Uterus (tissue), 4 donors: ENCODE measurements around the gene BEST1. TPM values are rescaled to one million over a fixed set of nuclear protein-coding genes. Genes with fewer than 3 reads are reported as not detected.

Source experiments
- DNase-seq, 2 donors: peaks; one replicate each; pipeline ENCODE4 v3.0.0-alpha.2; 2019 to 2020
- H3K27ac ChIP-seq, 2 donors: fragments of 200-600 bp; sonication (generic); 1 replicate in 1 of 2; 2 replicates in 1 of 2; pipeline ENCODE4 v1.5.1; 2016 to 2018
- H3K27me3 ChIP-seq, 2 donors: fragments of 200-600 bp; sonication (generic); one replicate each; pipeline ENCODE4 v1.5.1; 2018 to 2019; ENCODE audit warnings: control low read depth in 1 of 2
- H3K36me3 ChIP-seq, 2 donors: fragments of 200-600 bp; sonication (generic); one replicate each; pipeline ENCODE4 v1.5.1; 2019; ENCODE audit warnings: control low read depth in 1 of 2
- H3K4me1 ChIP-seq, 2 donors: fragments of 200-600 bp; sonication (generic); one replicate each; pipeline ENCODE4 v1.5.1; 2018 to 2019; ENCODE audit warnings: control low read depth in 1 of 2
- H3K4me3 ChIP-seq, 2 donors: fragments of 200-600 bp; sonication (generic); 1 replicate in 1 of 2; 2 replicates in 1 of 2; pipeline ENCODE4 v1.5.1; 2018 to 2019; ENCODE audit warnings: mild to moderate bottlenecking in 1 of 2
- H3K9me3 ChIP-seq, 2 donors: fragments of 200-600 bp; sonication (generic); one replicate each; pipeline ENCODE4 v1.5.1; 2019; ENCODE audit warnings: control low read depth in 1 of 2
- POLR2A ChIP-seq, 2 donors: fragments of 450-650 bp; IDR thresholded peaks; one replicate each; pipeline ENCODE4 v1.6.1; 2016; ENCODE audit warnings: antibody characterized with exemption in 2 of 2, mild to moderate bottlenecking in 1 of 2, moderate library complexity in 1 of 2
- intact Hi-C: fragments of 100-400 bp; cut with DNase I; formaldehyde crosslinking; loops from one replicate; pipeline ENCODE4 v1.15.1; 2023; ENCODE audit warnings: low total_unique reads
- total RNA-seq, 4 donors: library from RNA; depleted of rRNA in 3 of 4; stranded (reverse); fragments of >200 nt in 3 of 4; gene quantifications; one replicate each; pipeline versions ENCODE4 v1.1.0 to v1.2.4, GENCODE V29; 2014 to 2023
- TF ChIP-seq, protein P1 (sequence below), 4 experiments: fragments of 200-600 bp in 2 of 4; fragments of 450-650 bp in 2 of 4; sonication (generic) in 2 of 4; IDR thresholded peaks; one replicate each; pipeline ENCODE4 v1.5.1; 2016 to 2019; ENCODE audit warnings: antibody characterized with exemption in 4 of 4, mild to moderate bottlenecking in 2 of 4, moderate library complexity in 1 of 4
- donor health status: DM: yes; HTN: yes; CAD: no.

The BEST1 gene
- total RNA-seq, 4 donors from 2014 or later, result 3.3 to 11.1 (median 3.9) TPM

DNA sequence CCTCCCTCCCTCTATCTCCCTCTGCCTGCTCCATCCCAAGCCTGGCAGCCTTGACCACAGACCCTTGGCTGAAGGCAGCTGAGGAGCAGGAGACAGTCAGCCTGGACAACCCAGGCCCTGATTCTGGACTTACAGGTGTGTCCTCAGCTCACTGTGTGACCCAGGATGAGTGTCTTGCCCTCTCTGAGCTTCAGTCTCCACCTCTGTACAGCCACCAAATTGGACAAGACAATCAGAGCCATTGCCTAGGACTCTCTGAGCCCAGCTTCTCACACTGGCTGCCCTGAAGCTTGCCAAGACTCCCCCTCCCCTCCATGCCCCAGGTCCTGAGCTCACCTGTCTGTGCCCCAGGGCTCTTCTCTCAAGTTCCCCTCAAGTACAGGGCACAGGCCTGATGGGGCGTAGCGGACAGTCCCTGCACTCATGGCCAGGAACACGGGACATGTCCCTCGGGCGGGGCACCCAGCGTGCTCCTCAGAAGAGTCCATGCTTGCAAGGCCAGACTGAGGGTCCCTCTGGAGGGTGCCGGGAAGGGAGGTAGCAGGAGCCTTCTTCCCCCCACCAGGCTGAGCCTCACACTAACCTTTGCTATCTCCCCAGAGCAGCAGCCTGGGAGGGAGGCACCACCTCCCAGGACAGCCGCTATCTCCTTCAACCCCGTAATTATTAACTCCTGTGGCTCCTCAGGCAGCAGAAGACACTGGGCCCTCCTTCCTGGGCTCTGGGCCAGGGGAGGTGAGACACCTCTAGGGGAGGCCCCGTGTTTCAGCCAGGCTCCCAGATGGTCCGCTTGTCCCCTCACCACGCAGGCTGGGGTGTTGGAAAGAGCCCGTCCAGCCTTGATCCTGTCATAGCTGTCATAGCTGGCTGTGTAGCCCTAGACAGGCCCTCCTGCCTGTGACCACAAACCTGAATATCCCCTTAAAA, 30.2 kb upstream of the BEST1 start:
- no peaks in the 10 kb centered on the region for H3K27me3 ChIP-seq
- H3K4me3 ChIP-seq, result no peak overlapping the region
- no peak for DNase-seq
- H3K36me3 ChIP-seq, result no peaks in the 10 kb centered on the region
- intact Hi-C loops, result no loop called here
- H3K4me1 ChIP-seq, result peaks cover 13 to 28% of the 10 kb centered on the region in 2 donors
- peak overlapping the region; percentile 90 to 94 for H3K27ac ChIP-seq
- TF ChIP-seq, protein P1, sequence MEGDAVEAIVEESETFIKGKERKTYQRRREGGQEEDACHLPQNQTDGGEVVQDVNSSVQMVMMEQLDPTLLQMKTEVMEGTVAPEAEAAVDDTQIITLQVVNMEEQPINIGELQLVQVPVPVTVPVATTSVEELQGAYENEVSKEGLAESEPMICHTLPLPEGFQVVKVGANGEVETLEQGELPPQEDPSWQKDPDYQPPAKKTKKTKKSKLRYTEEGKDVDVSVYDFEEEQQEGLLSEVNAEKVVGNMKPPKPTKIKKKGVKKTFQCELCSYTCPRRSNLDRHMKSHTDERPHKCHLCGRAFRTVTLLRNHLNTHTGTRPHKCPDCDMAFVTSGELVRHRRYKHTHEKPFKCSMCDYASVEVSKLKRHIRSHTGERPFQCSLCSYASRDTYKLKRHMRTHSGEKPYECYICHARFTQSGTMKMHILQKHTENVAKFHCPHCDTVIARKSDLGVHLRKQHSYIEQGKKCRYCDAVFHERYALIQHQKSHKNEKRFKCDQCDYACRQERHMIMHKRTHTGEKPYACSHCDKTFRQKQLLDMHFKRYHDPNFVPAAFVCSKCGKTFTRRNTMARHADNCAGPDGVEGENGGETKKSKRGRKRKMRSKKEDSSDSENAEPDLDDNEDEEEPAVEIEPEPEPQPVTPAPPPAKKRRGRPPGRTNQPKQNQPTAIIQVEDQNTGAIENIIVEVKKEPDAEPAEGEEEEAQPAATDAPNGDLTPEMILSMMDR (IDR thresholded peaks at IDR 0.05), result no peak
- no peak for TF ChIP-seq POLR2A (IDR thresholded peaks at IDR 0.05)
- no peaks in the 10 kb centered on the region for H3K9me3 ChIP-seq

DNA sequence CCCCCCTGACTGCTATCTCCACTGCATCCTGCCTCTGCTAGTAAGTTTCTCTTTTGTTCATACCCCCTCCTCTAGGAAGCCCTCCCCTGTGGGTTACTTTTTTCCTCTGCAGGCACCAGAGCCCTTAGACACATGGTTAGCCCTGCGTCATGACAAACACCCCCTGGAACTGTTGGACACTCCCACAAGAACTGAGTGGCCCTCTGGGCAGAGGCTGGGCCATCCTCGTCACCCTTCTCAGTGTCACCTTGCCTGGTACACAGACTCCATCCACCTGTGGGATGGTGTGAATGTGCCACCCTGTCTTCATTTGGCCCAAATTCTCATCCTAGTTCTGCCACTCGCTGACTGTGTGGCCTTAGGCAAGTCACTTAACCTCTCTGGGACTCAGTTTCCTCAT, 28.7 kb upstream of the BEST1 start:
- H3K27ac ChIP-seq, result peak overlapping the region; percentile 90 to 95
- H3K9me3 ChIP-seq, result no peaks in the 10 kb centered on the region
- intact Hi-C loops, result no loop called here
- H3K4me1 ChIP-seq, result peaks cover 13 to 28% of the 10 kb centered on the region in 2 donors
- H3K27me3 ChIP-seq, result no peaks in the 10 kb centered on the region
- TF ChIP-seq, protein P1 (IDR thresholded peaks at IDR 0.05), result no peak
- no peak for TF ChIP-seq POLR2A (IDR thresholded peaks at IDR 0.05)
- no peak overlapping the region for H3K4me3 ChIP-seq
- DNase-seq, result peak in 1 of 2 donors; percentile 14
- H3K36me3 ChIP-seq, result no peaks in the 10 kb centered on the region

DNA sequence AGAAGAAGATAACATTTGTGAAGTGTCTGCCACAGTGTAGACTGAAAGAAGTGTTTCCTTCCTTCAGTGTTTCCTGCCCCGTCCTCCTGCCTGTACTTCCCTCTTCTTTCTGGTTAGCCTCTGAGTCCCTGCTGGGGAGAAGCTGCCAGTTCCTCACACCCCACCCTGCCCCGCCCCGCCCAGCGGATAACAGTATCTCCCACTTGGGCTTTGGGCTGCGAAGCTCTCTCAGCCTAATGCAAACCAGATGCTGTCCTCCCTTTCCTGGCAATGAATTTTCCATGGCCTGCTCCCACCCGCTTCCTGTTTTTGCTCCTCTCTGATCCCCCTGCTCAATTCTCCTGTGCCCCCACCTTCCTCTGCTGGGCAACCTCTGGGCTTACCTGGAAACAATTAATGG, 27.6 kb upstream of the BEST1 start:
- Histone ChIP-seq H3K4me3 (no peak overlapping the region), H3K4me1 (peaks cover 13 to 28% of the 10 kb centered on the region in 2 donors), H3K36me3 (no peaks in the 10 kb centered on the region), H3K27me3 (no peaks in the 10 kb centered on the region), H3K9me3 (no peaks in the 10 kb centered on the region), H3K27ac (peak overlapping the region; percentile 93 to 95)
- TF ChIP-seq, protein P1 (IDR thresholded peaks at IDR 0.05), result peak in 1 of 4 experiments; percentile 29
- TF ChIP-seq POLR2A (IDR thresholded peaks at IDR 0.05), result peak; percentile 18 to 28
- peak; percentile 94 to 97 for DNase-seq
- intact Hi-C loops, result no loop called here

DNA sequence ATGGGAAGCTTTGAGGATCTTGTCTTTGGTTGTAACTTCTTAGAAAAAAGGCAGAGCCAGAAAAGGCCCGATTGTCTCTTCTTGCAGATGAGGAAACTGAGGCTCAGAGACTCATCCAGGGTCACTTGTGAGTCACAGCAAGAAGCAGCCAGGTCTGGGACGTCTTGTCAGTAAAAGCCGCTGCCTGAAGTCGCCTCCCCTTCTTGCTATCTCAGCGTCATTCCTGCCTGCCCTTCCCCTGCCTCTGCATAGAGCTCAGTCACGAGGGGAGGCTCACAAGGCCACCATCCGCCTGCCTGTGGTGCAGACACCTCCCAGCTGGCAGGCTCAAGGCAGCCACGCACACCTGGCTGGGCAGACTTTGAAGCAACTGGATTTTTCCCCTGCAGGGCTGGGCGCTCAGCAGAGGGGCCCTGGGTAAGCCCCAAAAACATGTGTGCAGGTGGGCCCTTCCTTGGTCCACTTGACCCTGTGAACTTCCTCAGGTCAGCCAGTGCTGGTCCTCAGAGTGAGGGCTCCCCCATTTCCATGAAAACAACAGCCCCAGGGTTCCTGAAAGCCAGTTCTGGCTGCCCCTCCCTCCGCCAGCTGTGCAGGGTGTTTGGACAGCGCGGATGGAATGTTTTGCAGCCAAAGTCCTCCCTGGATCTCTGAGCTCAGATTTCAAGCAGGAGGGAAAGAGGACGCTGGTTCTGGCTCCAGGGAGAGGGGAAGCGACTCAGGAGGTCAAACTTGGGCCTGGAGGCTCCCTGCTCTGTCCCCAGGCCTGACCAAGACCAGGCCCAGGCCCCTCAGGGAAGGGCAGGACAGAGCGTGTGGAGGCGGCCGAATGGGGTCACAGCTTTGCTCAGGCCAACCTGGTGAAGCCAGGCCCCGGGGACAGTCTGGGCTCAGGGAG, 26.7 kb upstream of the BEST1 start:
- H3K4me3 ChIP-seq, result no peak overlapping the region
- H3K9me3 ChIP-seq, result no peaks in the 10 kb centered on the region
- DNase-seq, result peak; percentile 83 to 86
- TF ChIP-seq, protein P1 (IDR thresholded peaks at IDR 0.05), result no peak
- peak in 1 of 2 donors; percentile 26 for TF ChIP-seq POLR2A (IDR thresholded peaks at IDR 0.05)
- H3K4me1 ChIP-seq, result peaks cover 9 to 28% of the 10 kb centered on the region in 2 donors
- H3K27me3 ChIP-seq, result no peaks in the 10 kb centered on the region
- peak overlapping the region; percentile 93 to 95 for H3K27ac ChIP-seq
- H3K36me3 ChIP-seq, result no peaks in the 10 kb centered on the region
- intact Hi-C loops, result no loop called here
